ENCODE data around the gene LTF.

Gene LTF

GRCh38 chr3:46478341-46478740, 13.6 kb upstream of the LTF start:
- TF ChIP-seq CTCF (IDR thresholded peaks at IDR 0.05; ENCODE audit: control insufficient read depth, extremely low read depth, insufficient read depth), result no peak
- DNase-seq (ENCODE audit: low read depth), result no peak
- H3K4me3 ChIP-seq (ENCODE audit: low read depth, low read length), result no peak overlapping the region

GRCh38 chr3:46477756-46478155, 13.1 kb upstream of the LTF start:
- no peak for TF ChIP-seq CTCF (IDR thresholded peaks at IDR 0.05; ENCODE audit: control insufficient read depth, extremely low read depth, insufficient read depth)
- H3K4me3 ChIP-seq (ENCODE audit: low read depth, low read length), result no peak overlapping the region
- no peak for DNase-seq (ENCODE audit: low read depth)

GRCh38 chr3:46477145-46477544, 12.4 kb upstream of the LTF start:
- DNase-seq (ENCODE audit: low read depth), result no peak
- H3K4me3 ChIP-seq (ENCODE audit: low read depth, low read length), result no peak overlapping the region
- no peak for TF ChIP-seq CTCF (IDR thresholded peaks at IDR 0.05; ENCODE audit: control insufficient read depth, extremely low read depth, insufficient read depth)

GRCh38 chr3:46472736-46473135, 8.0 kb upstream of the LTF start:
- TF ChIP-seq CTCF (IDR thresholded peaks at IDR 0.05; ENCODE audit: control insufficient read depth, extremely low read depth, insufficient read depth), result no peak
- no peak for DNase-seq (ENCODE audit: low read depth)
- H3K4me3 ChIP-seq (ENCODE audit: low read depth, low read length), result no peak overlapping the region

GRCh38 chr3:46471371-46471914, 6.7 kb upstream of the LTF start:
- no peak for DNase-seq (ENCODE audit: low read depth)
- TF ChIP-seq CTCF (IDR thresholded peaks at IDR 0.05; ENCODE audit: control insufficient read depth, extremely low read depth, insufficient read depth), result no peak
- no peak overlapping the region for H3K4me3 ChIP-seq (ENCODE audit: low read depth, low read length)

- TF ChIP-seq CTCF (IDR thresholded peaks at IDR 0.05; ENCODE audit: control insufficient read depth, extremely low read depth, insufficient read depth), result no peak
- no peak for DNase-seq (ENCODE audit: low read depth)
- no peak overlapping the region for H3K4me3 ChIP-seq (ENCODE audit: low read depth, low read length)
Measured at GRCh38 chr3:46470831-46471230, 6.1 kb upstream of the LTF start.

- no peak for TF ChIP-seq CTCF (IDR thresholded peaks at IDR 0.05; ENCODE audit: control insufficient read depth, extremely low read depth, insufficient read depth)
- DNase-seq (ENCODE audit: low read depth), result no peak
- H3K4me3 ChIP-seq (ENCODE audit: low read depth, low read length), result no peak overlapping the region
Measured at GRCh38 chr3:46469680-46470357, 5.1 kb upstream of the LTF start.

Data from LNCaP clone FGC (cell line).